ENCODE data around the gene MAEA.

GRCh38 chr4:1307951-1308735 lies 18.5 kb downstream of the MAEA start:
- TF ChIP-seq CTCF (IDR thresholded peaks at IDR 0.05) = no peak
- TF ChIP-seq EZH2 (IDR thresholded peaks at IDR 0.05) = no peak
